SKM-1 treated with dmso at 0.1 percent for 144 hours (cell line): ENCODE data around the gene LRBA.
"Not testable (repeated sequence)": the region's sequence is repeated elsewhere in the genome, so short reads cannot be mapped to it uniquely, and the experiment has no call there.

Experiments
- DNase-seq: peaks from one replicate; lab custom pipeline; 2025; ENCODE audit not compliant: unreplicated experiment; lab: John Stamatoyannopoulos, UW

Gene LRBA

GRCh38 chr4:150949342-150949741, 65.7 kb downstream of the LRBA start:
- no peak for DNase-seq

DNA sequence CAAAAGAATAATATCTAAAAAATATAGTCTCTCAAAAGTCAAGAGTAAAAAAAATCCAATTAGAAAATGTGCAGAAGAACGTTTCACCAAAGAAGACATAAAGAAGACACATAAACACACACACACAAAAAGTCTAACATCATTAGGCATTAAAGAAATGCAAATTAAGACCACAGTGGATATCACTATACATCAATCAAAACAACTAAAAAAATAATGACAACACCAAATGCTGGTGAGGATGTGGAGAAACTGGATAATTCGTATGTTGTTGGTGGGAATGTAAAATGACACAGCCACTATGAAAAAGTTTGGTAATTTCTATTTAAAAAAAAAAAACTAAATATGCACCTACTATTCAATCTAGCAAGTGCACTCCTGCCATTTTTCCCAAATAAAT, 66.4 kb downstream of the LRBA start:
- DNase-seq: no peak

- DNase-seq: no peak
These were observed 67.0 kb downstream of the LRBA start for GRCh38 chr4:150948074-150948473.

DNA sequence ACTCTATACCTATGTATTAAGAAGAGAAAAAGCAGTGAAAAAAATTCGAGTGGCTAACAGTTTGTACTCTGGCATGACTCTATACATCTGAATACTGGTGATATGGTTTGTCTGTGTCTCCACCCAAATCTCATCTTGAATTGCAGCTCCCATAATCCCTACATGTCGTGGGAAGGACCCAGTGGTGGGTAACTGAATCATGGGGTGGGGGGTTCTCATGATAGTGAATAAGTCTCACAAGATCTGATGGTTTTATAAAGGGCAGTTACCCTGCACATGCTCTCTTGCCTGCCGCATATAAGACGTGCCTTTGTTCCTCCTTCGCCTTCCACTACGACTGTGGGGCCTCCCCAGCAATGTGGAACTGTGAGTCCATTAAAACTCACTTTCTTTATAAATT, 70.4 kb downstream of the LRBA start:
- DNase-seq: no peak

GRCh38 chr4:150943818-150944217, 71.3 kb downstream of the LRBA start:
- DNase-seq: no peak

DNA sequence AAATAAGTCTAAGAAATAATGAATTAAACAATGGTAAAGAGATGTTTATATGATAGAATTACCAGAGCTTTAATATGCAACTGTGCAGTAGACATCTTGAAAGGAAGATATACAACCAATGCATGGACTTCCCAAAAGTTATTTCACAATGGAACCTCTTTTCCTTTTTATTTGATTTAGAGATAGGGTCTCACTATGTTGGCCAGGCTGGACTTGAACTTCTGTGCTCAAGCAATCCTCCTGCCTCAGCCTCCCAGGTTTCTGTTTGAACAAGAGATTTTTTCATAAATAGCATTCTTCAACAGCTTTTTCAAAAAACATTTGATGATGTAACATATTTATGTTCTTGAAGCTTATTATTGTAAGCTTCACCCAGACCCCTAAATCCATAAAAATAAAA, 72.0 kb downstream of the LRBA start:
- no peak for DNase-seq

DNA sequence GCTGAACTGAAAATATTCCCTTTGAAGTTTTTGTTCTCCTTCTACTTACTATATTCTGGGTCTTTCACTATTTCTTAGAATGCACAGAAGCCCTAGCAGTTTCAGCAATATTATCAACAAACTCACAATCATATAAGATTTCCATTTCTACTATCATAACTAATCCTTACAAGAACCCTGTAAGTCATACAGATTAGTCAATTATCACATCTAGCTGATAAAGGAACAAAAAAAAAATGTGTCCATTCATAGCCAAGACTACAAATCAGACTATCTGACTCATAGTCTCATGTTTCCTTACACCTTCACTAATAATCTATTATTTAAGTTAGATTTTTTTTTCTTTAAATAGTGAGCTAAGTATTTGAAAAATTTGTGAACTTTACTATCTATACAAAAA, 72.5 kb downstream of the LRBA start:
- no peak for DNase-seq

GRCh38 chr4:150940123-150940522, 75.0 kb downstream of the LRBA start:
- DNase-seq: no peak

DNA sequence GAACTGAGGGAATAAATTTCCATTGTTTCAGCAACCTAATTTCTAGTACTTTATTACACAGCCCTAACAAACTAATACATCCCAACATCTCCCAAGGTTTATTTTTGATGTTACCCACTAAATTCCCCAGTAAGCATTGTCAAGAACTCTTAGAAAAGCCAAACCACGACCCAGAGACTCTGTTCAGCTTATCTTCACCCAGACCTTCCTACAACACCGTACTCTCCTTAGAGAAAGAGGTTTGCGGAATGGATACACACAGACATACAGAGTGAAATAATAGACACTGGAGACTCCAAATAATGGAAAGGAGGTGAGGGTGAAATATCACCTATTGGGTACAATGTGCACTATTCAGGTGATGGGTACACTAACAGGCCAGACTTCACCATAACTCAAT, 75.6 kb downstream of the LRBA start:
- DNase-seq: no peak

GRCh38 chr4:150938873-150939499, 76.1 kb downstream of the LRBA start:
- DNase-seq: no peak

GRCh38 chr4:150938417-150938816, 76.7 kb downstream of the LRBA start:
- DNase-seq: no peak

- no peak for DNase-seq
These were observed 81.1 kb downstream of the LRBA start for GRCh38 chr4:150934022-150934421.

DNA sequence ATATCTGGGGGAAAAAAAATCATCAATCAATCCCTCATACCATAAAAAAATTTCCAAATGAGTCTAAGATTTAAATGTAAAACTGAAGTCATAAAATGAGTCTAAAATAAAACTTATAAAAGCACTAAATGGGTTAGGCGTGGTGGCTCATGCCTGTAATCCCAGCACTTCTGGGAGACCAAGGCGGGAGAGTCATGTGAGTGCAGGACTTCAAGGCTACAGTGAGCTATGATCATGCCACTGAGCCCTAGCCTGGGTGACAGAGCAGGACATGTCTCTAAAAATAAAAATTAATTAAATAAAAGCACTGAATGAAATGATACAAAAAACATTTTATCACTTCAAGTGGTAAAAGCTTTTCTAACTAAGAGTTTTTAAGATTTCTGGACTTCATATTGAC, 83.3 kb downstream of the LRBA start:
- no peak for DNase-seq

DNA sequence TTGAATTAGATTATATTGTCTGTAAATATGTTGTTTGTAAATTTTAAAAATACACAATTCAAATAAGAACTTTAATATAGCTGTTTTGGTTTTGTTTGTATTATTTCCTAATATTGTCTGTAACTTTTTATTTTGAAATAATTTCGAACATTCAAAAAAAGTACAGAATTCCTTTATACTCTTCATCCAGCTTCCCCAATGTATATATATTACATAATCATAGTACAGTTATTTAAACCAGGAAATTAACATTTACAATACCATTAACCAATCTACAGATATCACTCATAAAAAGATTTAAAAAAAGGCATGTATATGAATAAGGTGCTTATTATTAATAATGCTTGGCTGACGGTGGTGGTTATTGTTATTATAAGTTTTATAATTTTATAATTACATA, 84.1 kb downstream of the LRBA start:
- DNase-seq: no peak

DNA sequence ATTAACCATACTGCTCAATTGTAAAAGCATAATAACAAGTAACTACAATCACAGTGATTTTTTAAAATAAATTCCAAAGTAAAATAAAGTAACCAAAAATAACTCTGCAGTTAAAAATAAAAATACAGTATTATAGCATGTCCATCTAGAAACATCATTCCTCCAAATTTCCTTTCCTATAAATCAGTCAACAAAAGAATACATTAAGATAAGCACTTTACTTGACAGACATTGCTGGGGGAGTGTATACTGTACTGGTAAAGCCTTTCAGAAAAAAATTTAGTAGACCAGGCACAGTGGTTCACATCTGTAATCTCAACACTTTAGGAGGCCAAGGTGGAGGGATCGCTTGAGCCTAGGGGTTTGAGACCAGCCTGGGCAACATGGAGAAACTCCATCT, 91.1 kb downstream of the LRBA start:
- DNase-seq: no peak

GRCh38 chr4:150921486-150921885, 93.6 kb downstream of the LRBA start:
- not testable (repeated sequence) for DNase-seq

DNA sequence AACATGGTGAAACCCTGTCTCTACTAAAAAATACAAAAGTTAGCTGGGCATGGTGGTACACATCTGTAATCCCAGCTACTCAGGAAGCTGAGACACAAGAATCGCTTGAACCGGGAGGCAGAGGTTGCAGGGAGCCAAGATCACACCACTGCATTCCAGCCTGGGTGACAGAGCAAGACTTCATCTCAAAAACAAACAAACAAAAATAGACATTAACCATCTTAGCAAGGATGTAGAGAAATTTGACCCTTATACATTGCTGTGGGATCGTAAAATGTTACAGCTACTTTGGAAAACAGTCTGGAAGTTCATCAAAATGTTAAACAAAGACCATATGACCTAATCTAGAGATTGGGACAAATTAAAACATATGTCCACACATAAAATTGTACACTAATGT, 96.5 kb downstream of the LRBA start:
- DNase-seq: not testable (repeated sequence)

- no peak for DNase-seq
These were observed 103.8 kb downstream of the LRBA start for GRCh38 chr4:150911326-150911725.

DNA sequence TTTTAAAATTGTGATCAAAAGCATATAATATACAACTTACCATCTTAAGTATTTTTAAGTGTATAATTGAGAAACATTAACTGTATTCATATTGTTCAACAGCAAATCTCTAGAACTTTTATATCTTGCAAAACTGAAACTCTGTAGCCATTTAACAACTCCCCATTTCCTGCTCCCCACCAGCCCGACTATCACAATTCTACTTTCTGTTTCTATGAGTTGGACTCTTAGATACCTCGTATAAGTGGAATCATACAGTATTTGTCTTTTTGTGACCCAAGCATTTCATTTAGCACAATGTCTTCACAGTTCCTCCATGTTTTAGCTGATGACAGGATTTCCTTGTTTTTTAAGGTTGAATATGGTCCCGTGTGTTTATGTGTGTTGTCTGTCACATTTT, 106.0 kb downstream of the LRBA start:
- DNase-seq: no peak

GRCh38 chr4:150906987-150907633, 108.0 kb downstream of the LRBA start:
- DNase-seq: no peak

DNA sequence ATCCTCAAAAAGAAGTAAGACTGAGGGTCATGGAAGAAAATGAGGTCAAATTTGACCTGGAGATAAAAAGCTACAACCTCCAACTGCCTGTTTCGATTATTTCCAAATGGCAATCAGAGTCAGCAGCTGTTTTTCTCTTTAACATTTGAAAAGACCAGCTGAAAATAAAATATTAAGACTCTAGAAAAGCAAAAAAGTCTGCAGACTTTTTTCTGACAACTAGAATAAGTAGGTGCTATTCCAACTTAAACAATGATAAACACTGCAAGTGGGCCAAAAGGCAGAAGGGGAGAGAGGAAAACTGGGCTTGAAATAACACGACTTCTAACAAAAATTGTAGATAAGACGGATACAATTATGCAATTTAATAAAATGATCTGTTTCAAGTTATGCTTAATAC, 110.4 kb downstream of the LRBA start:
- DNase-seq: no peak

- no peak for DNase-seq
These were observed 111.5 kb downstream of the LRBA start for GRCh38 chr4:150903603-150904002.

GRCh38 chr4:150896497-150896896, 118.6 kb downstream of the LRBA start:
- DNase-seq: peak; percentile 2
